ENCODE measurements around the gene C1QTNF6.

The C1QTNF6 gene

DNA sequence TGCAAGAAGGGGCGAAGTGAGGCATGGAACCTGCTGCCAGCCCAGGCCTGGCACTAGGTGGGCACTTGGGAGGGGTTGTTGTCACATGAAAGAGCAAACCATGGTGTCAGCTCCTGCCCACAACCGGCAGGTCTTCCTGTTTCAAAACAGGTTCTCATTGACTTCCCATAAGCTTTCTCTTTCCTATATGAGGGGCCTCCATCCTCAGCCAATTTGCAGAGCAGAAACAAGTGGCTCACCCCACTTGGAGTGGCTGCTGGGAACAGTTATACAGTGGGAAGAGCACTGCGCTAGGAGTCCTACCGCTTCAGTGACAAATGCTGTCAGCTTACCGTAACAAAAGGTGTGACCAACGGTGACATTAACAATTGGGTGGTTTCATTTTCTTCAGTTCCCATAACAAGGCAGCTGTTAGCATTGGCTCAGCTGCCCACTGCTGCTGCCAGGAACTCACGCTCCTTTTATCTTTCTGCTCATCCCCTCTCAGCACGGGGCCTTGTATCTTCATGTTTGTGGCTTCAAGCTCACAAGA, 34.5 kb upstream of the C1QTNF6 start:
- no peak for DNase-seq

DNA sequence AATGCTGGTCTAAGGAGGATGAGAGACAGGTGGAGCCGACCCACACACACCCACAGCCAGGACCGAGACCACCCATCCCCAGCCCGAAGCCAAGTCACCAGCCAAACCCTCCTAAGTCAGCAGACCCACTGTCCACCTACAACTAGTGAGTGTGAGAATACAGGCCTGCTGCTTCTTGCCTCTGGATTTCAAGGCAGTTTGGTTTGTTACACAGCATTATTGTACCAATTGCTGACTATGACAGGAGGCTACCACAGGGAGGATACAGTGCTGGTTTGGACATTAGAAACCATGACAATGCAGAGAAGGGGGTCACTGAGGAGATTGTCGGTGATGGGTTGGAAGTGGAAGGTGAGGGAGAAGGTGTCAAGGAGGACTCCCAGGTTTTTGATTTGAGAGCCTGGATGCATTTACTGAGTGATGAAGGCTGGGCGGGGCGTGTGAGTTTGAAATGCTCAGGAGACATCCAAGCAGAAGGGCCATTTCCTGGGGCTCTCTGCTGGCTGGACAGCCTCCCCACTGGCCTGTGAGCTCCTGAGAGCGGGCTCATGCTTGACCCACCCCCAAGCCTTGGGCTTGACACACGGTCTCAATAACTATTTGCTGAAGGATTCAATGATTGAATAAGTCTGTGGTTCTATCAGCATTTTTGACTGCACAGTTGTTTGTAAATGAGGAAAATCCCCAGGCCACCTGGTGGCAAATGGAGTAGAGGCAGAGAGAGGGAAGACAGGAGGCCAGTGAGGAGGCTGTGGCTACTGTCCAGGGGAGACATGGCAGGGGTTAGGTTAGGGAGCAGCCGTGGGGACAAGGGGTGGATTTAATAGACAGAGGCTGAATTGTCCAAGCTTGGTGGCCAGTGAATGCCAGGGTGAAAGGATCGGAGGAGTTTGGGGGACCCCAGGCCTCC, 33.6 kb upstream of the C1QTNF6 start:
- no peak for DNase-seq

DNA sequence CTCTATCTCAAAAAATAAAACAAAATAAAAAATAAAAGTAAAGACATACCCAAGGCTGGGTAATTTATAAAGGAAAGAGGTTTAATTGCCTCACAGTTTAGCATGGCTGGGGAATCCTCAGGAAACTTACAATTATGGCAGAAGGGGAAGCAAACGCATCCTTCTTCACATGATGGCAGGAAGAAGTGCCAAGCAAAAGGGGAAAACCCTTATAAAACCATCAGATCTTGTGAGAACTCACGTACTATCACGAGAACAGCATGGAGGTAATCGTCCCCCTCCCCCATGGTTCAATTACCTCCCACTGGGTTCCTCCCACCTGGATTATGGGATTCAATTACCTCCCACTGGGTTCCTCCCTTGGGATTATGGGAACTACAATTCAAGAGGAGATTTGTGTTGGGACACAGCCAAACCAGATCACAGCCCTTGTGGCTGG, 32.5 kb upstream of the C1QTNF6 start:
- DNase-seq = no peak

DNA sequence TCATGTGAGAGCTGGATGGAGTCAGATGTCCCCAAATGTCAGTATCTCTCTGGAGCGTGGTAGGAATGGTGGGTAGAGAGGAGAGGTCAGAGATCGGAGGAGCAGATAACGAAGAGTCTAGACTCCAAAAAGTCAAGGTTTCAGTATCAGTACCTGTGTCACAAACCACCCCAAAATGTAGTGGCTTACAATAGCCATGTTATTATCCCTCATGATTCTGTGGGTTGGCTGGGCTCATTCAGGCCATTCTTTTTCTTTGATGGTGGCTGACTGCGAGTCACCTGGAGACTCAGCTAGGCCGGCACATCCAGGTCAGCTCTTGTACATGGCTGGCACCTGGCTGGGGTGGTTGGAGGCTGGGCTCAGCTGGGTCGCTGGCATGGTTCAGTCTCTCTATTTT, 31.5 kb upstream of the C1QTNF6 start:
- DNase-seq = no peak

DNA sequence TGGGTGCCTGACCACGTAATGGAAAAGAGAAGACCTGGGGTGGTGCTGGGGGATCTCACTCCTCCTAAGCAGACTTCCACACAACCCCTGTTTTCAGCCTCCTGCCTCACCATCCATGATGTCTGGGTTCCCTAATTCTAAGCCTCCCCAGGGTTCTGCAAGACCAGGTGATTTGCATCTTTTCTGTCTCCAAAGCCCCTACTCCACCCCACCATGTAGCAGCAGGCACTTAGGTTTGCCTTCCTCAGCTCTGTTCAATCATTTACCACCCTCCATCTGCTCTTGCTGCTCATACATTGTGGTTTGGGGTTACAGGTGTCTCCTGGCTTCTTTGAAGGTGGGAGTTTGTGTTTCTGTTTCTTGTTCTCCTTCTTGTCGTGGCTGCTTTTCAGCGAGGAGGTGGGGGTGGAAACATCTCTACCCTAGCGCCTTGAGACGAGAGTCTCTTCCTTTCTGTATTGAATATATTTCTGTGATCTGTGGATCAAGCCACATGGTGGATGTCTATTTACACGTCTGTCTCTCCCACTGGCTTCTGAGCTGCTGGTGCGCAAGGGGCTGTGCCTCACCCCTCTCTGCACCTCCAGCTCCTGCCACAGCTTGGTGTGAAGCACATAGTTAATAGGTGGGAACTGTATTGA, 30.8 kb upstream of the C1QTNF6 start:
- no peak for DNase-seq

DNA sequence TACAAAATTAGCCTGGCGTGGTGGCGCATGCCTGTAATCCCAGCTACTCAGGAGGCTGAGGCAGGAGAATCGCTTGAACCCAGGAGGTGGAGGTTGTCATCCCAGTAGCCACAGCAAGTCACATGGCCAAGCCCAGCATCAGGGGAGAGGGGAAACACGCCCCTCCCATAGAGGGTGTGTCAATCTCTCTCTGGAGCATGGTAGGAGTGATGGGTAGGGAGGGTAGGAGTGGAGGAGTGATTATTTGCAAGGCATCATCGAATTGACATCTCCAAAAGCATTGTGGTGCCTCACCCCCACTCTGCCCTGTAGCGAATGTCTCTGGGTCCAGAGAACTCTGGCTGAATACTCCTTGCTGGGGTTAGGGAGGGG, 30.3 kb upstream of the C1QTNF6 start:
- DNase-seq = no peak

DNA sequence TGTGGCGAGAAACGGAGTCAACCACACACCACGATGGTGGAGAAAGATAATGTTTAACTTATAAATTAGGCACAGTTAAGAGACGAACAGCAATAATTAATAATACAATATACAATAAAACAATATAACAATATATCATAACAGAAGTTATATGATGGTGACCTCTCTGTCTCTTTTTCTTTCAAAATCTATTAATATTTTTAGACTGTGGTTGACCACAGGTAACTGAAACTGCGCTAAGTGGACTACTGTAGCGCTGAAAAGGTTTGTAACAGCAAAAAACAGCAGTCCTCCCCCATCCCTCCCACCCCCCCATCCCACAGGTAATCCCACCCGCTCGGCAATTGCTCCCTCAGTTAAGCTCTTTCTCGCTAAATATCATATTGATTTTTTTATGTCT, 27.8 kb upstream of the C1QTNF6 start:
- no peak for DNase-seq

DNA sequence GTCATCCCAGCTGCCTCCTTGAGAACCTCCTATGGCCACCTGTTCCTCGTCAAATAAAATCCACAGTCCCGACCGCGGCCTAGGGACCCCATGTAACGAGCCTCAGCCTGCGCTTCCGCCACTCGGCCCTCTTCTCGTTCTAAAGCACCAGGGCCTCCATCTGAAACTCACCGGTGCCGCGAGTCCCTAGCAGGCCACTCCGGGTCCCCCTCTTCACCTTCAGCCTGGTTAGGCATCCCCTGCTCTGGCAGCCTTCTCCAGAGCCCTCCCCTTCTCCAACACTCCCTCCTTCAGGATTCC, 26.6 kb upstream of the C1QTNF6 start:
- no peak for DNase-seq

DNA sequence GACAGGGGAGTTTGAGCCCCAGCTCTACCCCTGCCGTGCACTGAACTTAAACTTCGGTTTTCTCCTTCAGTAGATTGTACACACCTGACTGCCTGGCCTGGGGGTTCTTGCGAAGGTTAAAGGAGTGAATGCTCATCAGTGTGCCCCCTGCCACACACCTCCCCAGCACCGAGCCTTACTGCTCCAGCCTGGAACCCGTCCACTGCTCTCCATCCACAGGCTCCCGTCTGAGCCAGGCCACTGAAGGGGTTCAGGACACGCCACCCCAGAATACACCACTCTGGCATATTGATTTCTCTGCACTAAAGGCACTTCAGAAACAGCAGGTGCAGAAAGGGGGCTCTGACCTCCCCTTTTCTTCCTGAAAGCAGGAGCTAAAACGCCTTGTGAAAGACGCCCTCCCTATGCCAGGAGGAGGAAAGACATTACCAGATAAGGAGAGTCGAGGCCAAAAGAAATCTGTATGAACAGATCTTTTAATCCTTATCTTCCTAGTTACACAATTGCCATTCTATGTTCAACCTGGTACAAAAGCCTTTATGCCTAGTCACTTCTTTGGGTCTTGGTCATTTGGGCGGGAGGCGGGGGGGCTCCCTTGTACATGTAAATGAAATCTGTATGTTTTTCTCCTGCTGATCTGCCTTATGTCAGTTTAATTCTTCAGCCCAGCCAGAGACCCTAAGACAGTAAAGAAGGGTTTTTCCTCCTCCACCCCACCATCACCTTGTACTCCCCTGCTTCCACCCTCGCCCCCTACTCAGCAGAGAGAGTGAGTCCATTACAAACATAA, 26.1 kb upstream of the C1QTNF6 start:
- DNase-seq = no peak

DNA sequence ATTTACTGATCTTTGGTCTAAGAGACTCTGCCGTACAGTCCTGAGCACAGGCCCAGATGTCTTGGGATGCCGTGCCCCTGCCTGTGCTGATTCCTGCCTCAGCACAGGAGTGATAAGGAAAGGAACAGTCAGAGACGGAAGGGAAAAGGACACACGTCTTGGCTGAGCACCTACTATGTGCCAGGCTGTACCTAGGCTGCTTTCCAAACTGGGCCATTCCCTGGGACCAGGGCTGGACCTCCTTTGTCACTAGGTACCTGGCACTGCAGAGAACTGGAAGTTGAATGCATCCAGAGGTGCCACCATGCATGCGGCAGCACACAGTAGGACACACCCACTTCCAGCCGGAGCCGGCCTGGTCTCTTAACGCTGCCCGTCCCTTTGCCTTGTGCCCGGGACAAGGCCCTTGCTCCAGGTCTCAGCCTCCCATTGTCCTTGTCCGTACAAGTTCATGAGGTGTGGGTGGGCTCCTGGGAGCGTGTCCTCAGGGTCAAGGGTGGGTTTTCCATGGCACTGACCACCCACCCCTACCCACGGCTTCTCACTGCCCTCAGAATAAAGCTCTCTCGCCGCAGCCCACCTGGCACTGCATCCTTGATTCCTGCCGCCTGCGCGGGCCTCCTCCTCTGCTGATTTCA, 25.3 kb upstream of the C1QTNF6 start:
- no peak for DNase-seq

DNA sequence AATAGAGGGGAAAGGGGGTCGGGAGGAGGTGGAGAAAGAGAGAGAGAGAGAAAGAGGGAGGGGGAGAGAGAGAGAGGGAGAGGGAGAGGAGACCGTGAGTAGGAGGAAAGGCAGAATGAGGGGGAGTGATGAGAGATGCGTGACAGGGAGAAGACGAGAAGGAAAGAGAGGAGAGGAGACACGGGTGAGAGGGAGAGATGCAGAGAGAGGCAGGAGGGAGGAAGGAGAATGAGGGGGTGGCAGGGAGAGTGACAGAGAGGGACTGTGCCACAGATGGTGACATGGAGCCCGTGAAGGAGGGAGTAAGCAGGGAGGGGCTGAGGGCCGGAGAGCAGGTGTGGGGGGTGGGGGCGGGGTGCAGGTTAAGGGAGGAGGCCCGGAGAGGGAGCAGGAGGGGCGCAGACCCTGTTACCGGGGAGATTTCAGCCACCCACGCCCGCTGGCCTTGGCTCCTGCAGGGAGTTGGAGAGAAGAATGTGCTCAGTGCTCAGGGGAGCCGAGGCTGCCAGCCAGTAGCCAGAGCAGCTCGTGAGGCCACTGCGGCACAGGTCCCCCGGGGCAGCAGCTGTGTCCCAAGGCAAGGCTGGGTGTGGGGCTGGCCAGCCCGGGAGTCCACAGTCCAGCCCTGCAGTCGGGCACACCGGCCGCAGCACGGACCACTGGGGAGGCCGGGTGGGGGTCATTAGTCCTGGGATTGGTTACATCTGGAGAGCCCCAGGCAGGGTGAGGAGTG, 24.3 kb upstream of the C1QTNF6 start, which contains the start of gene SSTR3:
TSS of gene SSTR3 (minus strand) at position 304 of the 733 bp plus-strand sequence. CDS start 4,674 bp downstream, outside the sequence.
- DNase-seq = no peak

DNA sequence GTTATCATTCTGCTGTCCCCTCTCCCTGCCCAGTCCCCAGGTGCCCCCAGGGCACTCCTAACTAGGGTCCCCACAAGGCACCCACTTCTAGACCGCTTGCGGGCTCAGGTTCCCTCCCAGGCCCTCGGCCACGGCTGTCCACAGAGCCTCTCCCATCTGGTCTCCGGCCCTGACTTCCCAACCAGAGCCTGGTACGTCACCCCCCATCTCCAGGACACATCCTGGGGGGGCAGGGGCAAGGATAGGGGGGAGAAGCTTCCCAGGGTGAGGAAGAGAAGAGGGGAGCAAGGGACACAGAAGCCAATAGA, 23.8 kb upstream of the C1QTNF6 start:
- no peak for DNase-seq

DNA sequence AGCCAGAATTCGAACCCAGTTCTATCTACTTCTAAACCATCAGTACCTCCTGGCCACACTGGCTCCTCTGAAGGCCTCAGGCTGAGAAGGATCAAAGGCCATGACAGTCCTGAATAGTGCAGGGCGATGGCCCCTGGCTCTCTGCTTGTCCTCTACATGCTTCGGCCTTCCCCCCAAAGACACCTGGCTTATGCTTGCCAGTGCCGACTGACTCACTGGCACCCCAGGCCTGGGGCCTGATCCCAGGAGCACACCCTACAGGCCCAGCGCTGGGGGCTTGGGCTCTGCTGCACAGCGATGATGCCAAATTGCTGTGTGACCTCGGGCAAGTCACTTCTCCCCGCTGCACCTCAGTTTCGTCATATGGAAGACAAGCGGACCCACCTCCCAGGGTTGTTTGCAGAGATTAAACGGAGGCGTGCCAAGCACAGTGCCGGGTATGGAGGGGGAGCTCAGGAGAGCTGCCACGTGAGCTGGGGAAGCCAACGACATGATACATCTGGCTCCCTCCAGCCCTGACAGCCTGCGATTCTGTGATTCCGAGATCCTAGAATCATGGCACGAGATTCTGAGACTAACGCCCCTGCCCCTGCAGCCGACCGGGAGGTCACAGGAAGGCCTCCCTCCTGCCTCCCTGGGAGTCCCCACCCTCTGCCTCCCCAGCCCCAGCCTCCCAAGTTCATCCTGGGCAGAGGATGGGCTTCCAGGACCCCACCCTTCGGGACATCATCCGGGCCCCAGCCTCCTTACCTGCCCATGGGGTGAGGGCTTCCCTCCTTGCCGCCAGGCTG, 23.2 kb upstream of the C1QTNF6 start:
- no peak for DNase-seq

DNA sequence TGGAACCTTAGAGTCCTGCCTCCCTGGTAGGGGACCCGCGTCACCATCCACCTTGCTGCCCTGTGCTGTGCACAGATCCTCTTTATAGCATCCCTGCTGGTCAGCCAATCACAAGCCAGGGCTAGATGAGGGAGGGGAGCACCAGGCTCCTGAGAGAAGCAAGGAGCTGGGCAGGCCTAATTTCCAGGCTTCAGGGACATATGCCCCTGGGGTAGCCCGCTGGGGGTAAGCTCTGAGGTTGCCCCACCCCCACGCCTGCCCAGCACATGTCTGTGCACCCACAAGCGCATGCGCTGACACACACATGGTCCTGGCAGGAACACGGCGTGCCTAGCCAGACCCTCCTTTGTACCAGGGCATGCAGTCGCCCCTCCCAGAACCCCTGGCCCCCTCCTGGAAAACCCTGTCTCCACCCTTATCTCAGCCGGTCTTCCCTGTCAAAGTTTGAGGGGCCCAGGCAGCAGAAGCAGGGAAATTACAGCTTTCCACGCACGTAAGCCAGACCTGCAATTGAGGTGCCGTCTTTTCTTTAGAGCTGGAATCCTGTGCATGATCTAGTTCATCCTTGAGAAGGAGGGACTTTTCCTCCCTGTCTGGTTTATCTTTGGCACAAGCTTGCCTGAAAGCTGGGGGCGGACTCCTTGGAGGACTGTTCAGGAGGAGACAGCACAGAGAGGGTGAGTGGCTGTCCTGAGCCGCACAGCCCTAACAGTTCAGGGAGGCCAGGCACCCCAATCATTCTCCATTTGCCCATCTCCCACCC, 22.2 kb upstream of the C1QTNF6 start:
- DNase-seq = no peak

DNA sequence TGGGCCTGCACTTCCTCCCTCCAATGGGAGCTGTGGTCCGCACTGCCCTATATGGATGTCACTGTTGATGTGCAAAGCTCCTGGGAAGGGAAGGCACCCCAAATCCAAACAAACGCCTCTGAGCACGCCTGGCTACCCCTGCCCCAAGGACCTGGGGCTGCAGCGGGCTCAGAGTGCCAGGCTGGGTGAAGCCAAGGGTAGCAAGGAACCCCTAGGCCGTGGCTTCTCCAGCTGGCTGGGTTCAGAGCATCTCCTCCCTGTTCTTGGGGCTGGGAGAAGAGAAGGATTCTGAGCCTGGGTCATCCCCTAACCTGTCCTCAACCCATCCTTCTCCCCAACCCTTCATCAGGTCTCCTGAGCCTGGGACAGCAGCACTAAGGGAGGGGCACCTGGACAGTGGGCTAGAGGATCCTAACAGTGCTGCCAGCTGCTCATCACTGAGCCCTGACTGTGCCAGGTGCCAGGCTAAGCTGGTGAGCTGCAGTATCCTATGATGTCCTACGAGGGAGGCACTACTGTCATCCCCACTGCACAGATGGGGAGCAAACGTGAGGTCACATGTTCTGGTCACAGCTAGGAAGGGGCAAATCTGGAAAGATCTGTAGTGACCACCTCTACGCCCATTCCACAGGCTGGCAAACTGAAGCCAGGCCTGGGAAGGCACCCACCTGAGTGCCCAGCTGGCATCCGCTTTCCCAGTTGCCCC, 21.2 kb upstream of the C1QTNF6 start:
- no peak for DNase-seq

DNA sequence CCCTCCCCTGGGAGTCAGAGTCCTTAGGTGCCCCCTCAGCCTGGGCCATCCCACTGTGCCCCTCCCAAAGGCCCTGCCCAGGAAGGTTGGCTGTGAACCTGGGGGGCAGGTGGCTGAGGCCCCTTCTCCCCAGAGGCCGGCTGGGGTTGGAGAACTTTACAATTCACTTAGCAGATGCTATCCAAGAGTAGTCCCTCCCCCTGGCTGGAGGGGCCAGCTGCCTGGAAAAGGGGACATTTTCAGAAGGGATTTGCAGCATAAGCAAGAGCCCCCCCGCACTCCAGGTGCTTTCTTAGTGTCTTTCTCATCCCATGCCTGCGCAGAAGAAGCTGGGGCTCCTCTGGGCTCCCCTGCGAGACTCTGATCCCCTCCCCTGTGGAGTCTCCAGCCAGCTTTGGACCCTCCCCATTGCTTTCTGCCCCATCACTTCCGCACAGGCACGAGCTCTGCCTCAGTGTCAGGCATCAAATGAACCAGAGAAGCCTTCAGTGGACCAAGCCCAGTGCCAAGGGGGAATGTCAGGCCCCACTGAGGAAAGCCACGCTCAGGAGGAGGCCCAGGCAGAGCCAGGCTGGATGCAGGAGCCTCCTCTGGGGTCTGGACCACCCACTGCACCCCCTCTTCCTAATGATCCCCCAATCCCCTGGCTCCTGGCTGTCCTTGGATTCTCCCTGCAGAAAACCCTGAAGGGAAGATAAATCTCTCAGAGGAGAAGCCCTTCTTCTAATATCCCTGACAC, 20.5 kb upstream of the C1QTNF6 start:
- DNase-seq = no peak

DNA sequence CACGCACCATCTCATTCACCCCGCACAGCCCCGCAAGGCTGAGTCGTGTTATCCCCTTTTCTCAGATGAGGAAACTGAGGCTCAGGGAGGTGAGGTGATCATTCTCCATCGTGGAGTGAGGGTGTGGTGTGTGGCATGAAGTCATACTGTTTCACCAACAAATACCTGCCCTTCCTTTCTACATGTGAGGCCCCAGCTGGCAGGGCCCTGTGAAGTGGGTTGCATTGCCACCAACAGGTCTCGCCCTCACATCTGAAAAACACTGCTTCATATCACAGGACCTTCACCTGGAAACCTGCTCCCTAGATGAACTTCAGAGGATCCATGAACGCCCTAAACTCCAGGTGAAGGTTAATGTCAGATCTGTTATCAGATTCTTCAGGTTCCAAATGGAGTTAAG, 19.9 kb upstream of the C1QTNF6 start:
- DNase-seq = no peak

DNA sequence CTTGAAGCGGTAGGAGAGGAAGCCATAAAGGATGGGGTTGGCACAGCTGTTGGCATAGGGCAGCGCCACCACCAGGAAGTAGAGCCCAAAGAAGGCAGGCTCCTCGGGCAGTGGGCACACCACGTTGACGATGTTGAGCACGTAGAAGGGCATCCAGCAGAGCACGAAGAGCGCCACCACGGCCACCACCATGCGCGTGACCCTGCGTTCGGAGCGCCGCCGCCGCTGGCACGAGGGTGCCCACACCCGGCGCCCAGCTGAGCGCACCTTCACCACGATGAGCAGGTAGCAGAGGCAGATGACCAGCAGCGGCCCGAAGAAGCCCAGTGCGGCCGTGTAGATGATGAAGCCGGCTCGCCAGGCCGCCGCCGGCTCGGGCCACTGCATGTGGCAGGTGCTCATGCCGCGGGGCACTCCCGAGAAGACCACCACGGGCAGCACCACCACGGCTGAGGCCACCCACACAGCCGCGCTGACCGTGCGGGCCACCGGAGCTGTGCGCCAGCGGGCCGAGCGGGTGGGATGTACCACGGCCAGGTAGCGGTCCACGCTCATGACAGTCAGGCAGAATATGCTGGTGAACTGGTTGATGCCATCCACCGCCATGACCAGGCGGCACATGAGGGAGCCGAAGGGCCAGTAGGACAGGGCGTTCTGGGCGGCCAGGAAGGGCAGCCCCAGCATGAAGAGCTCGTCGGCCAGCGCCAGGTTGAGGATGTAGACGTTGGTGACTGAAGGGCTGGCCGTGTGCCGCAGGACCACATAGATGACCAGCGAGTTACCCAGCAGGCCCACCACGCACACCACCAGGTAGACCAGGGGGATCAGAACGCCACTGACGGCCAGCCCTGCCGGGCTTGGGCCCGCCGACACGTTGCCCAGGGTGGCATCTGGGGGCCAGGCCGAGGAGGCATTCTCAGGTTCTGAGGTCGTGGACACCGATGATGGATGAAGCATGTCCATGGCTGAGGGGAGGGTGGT, 19.1 kb upstream of the C1QTNF6 start:
- DNase-seq = no peak

Measured in NCI-H1694 treated with DMSO at 0.1 percent for 48 hours (cell line).